Sigmoid colon (tissue), 4 donors: ENCODE results near the gene AUTS2.

Experiments
- CTCF ChIP-seq, 4 experiments: fragments of 450-650 bp in 3 of 4; fragments of 200-600 bp in 1 of 4; IDR thresholded peaks; one replicate each; pipeline ENCODE4 v1.5.1; 2016 to 2019; ENCODE audit warnings: antibody characterized with exemption in 4 of 4, mild to moderate bottlenecking in 3 of 4, moderate library complexity in 2 of 4
- EP300 ChIP-seq, 4 donors: sonication (generic); formaldehyde crosslinking; IDR thresholded peaks; one replicate each; pipeline ENCODE4 v1.6.1; 2017; ENCODE audit warnings: antibody characterized with exemption in 4 of 4

GRCh38 chr7:70595755-70596597, 997.7 kb downstream of the AUTS2 start:
- TF ChIP-seq CTCF (IDR thresholded peaks at IDR 0.05) (no peak), EP300 (IDR thresholded peaks at IDR 0.05) (no peak)
